ENCODE data around the gene GADD45B.
"Not testable (repeated sequence)": the region's sequence is repeated elsewhere in the genome, so short reads cannot be mapped to it uniquely, and the experiment has no call there.

The GADD45B gene

GRCh38 chr19:2518856-2519255, 42.9 kb downstream of the GADD45B start:
- not testable (repeated sequence) for DNase-seq

GRCh38 chr19:2519482-2519881, 43.6 kb downstream of the GADD45B start:
- DNase-seq = no peak

- DNase-seq = no peak
Observed at GRCh38 chr19:2523630-2524311, 47.8 kb downstream of the GADD45B start.

GRCh38 chr19:2524361-2524839, 48.5 kb downstream of the GADD45B start:
- DNase-seq = no peak

GRCh38 chr19:2524840-2525723, 49.2 kb downstream of the GADD45B start:
- DNase-seq = no peak

- DNase-seq = no peak
Observed at GRCh38 chr19:2527171-2527570, 51.2 kb downstream of the GADD45B start.

GRCh38 chr19:2527686-2528085, 51.8 kb downstream of the GADD45B start:
- no peak for DNase-seq

Data from inflammatory macrophage (primary cell).